ENCODE data around the gene ATOH8.
A peak's percentile ranks its signal among the peaks of the same experiment; 100 is the strongest.

ATOH8 gene

DNA sequence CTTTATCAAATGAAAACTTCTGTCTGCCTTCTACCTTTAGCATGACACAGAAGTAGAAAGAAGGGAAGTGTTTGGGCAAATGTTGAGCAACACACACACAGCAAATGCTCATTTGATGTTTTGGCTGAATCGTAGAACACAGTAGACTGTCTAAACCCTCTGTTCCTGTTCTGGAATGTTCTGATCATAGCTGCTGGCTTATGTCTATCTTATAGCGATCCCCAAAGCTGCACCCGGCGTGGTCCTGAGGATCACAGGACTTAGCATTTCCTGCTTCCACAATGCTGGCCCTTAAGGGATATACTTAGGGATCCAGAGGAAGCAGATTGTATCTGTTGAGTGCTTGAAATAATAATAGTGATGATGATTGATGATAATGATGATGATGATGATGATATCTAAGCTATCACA, 44.4 kb upstream of the ATOH8 start:
- Histone ChIP-seq H3K27ac (replicated peaks) (peak overlapping the region; percentile 91), H3K27me3 (ENCODE audit: insufficient read depth, poor library complexity, severe bottlenecking) (no peaks in the 10 kb centered on the region), H3K4me3 (replicated peaks; ENCODE audit: insufficient read depth, low read length) (no peak overlapping the region)
- TF ChIP-seq, protein P1, sequence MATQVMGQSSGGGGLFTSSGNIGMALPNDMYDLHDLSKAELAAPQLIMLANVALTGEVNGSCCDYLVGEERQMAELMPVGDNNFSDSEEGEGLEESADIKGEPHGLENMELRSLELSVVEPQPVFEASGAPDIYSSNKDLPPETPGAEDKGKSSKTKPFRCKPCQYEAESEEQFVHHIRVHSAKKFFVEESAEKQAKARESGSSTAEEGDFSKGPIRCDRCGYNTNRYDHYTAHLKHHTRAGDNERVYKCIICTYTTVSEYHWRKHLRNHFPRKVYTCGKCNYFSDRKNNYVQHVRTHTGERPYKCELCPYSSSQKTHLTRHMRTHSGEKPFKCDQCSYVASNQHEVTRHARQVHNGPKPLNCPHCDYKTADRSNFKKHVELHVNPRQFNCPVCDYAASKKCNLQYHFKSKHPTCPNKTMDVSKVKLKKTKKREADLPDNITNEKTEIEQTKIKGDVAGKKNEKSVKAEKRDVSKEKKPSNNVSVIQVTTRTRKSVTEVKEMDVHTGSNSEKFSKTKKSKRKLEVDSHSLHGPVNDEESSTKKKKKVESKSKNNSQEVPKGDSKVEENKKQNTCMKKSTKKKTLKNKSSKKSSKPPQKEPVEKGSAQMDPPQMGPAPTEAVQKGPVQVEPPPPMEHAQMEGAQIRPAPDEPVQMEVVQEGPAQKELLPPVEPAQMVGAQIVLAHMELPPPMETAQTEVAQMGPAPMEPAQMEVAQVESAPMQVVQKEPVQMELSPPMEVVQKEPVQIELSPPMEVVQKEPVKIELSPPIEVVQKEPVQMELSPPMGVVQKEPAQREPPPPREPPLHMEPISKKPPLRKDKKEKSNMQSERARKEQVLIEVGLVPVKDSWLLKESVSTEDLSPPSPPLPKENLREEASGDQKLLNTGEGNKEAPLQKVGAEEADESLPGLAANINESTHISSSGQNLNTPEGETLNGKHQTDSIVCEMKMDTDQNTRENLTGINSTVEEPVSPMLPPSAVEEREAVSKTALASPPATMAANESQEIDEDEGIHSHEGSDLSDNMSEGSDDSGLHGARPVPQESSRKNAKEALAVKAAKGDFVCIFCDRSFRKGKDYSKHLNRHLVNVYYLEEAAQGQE (IDR thresholded peaks at IDR 0.05; ENCODE audit: insufficient replicate concordance, low read depth) = no peak
- peak; percentile 95 for TF ChIP-seq SPI1 (IDR thresholded peaks at IDR 0.05; ENCODE audit: borderline replicate concordance, low read depth)
- TF ChIP-seq POLR2AphosphoS5 (IDR thresholded peaks at IDR 0.05; ENCODE audit: low read depth) = no peak
- no peak for TF ChIP-seq CTCF (IDR thresholded peaks at IDR 0.05; ENCODE audit: insufficient read depth, low read length)
- DNase-seq (ENCODE audit: low read depth in 1 of 2, low spot score in 1 of 2) = peak in 1 of 2 experiments; percentile 79

DNA sequence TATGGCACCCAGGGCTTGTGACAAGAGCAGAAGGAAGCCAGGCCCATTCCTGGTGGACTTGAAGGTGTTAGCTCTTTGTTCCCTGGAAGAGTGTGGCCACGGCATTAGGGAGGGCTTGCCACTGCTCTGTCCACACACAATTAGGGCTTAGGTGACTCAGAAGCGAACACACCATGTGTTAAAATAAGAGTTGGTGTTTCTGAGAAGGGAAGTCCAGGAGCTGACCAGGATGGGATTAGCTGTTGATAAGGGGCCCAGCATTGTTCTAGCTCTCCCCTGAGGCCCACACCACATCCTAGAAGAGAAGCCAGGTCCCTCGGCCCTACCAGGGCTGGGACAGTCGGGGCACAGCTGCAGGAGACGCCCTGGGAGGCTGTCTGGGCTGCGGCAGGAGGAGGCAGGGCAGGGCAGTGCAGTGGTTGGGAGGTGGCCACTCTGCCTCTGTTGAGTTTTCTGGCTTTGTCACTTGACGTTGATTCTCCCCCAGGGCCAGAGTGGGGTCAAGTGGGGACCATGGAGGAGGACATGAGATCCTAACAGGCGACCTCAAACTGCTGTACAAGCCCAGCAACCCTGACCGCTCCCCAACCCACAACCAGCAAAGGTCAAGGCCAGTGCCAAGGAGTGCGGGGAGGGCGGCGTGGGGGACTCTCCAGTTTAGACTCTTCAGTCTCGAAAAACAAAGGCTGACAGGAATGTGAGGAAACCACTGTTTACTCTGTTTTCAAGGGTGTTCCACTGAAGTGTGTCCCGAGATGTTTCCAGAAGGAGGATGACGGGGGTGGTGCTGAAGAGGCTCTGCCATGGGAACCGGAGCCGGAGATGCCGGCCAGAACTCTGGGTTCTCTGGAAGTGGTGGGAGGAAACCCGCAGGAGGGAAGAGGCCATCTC, 42.9 kb upstream of the ATOH8 start:
- TF ChIP-seq SPI1 (IDR thresholded peaks at IDR 0.05; ENCODE audit: borderline replicate concordance, low read depth) (no peak), CTCF (IDR thresholded peaks at IDR 0.05; ENCODE audit: insufficient read depth, low read length) (no peak), GABPA (IDR thresholded peaks at IDR 0.05; ENCODE audit: low read depth) (no peak), POLR2AphosphoS5 (IDR thresholded peaks at IDR 0.05; ENCODE audit: low read depth) (no peak)
- H3K27ac ChIP-seq (replicated peaks) = peak overlapping the region; percentile 91
- DNase-seq (ENCODE audit: low read depth in 1 of 2, low spot score in 1 of 2) = peak in 1 of 2 experiments; percentile 45
- H3K4me3 ChIP-seq (replicated peaks; ENCODE audit: insufficient read depth, low read length) = no peak overlapping the region
- no peaks in the 10 kb centered on the region for H3K27me3 ChIP-seq (ENCODE audit: insufficient read depth, poor library complexity, severe bottlenecking)

GRCh38 chr2:85711578-85712060, 42.2 kb upstream of the ATOH8 start:
- peak in 1 of 2 experiments; percentile 45 for DNase-seq (ENCODE audit: low read depth in 1 of 2, low spot score in 1 of 2)
- Histone ChIP-seq H3K27me3 (ENCODE audit: insufficient read depth, poor library complexity, severe bottlenecking) (no peaks in the 10 kb centered on the region), H3K27ac (replicated peaks) (peak overlapping the region; percentile 91), H3K4me3 (replicated peaks; ENCODE audit: insufficient read depth, low read length) (no peak overlapping the region)
- TF ChIP-seq SPI1 (IDR thresholded peaks at IDR 0.05; ENCODE audit: borderline replicate concordance, low read depth) (no peak), CTCF (IDR thresholded peaks at IDR 0.05; ENCODE audit: insufficient read depth, low read length) (no peak), GABPA (IDR thresholded peaks at IDR 0.05; ENCODE audit: low read depth) (no peak), POLR2AphosphoS5 (IDR thresholded peaks at IDR 0.05; ENCODE audit: low read depth) (no peak)
- TF ChIP-seq, protein P1 (IDR thresholded peaks at IDR 0.05; ENCODE audit: insufficient replicate concordance, low read depth) = no peak
